GM15510 (cell line): ENCODE data around the gene DOK6.

Source experiments
- POLR2A ChIP-seq: IDR thresholded peaks from 3 replicates; pipeline ENCODE4 v1.6.1; 2011; ENCODE audit warnings: borderline replicate concordance; ENCODE audit not compliant: insufficient read length; ENCODE audit errors: extremely low read depth

DOK6 gene

GRCh38 chr18:69785466-69785865, 384.8 kb downstream of the DOK6 start:
- no peak for TF ChIP-seq POLR2A

DNA sequence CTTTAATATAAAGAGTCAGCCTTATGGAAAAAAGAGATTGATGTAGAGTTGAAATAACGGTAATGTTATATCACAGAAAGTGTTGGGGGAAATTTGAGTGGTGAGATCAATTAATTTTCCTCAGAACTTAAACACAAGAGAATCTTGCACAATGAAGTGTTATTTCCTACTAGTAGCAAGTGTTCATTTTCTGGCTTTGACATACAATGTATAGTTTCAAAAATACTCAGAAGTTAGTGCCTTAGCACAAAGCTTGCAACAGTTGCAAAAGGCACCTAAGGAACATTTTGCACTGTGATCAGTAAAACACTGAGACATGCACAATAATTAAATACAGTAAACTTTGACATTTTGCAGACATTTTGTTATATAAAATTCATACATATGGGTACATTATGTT, 385.7 kb downstream of the DOK6 start:
- no peak for TF ChIP-seq POLR2A

- TF ChIP-seq POLR2A = no peak
Measured at GRCh38 chr18:69787825-69788547, 387.3 kb downstream of the DOK6 start.

DNA sequence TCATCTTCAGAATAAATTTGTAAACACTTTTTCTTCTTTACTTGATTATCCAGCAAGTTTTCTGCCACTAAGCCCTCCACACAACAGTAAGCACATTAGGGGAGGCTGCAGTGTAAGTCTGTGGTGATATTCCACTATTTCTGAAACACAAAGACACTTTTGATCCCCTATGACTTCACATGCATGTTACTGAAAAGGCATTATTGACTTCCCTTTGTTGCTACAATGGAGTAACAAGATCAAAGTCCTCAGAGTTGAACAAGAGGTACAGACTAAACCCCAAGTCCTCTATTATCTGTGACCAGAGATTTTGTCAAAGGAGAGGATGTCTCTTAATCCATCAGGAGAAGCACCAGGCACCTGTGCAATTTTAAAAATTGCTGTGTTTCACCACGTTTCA, 389.1 kb downstream of the DOK6 start:
- no peak for TF ChIP-seq POLR2A

DNA sequence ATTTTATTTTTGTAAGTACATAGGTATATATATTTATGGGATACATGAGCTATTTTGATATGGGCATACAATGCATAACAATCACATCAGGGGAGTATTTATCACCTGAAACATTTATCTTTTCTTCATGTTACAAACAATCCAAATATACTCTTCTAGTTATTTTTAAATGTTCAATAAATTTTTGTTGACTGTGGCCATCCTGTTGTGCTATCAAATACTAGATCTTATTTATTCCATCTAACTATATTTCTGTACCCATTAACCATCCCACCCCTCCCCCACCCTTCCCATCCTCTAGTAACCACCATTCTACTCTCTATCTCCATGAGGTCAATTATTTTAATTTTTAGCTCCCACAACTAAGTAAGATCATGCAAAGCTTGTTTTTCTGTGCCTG, 390.0 kb downstream of the DOK6 start:
- TF ChIP-seq POLR2A = no peak

DNA sequence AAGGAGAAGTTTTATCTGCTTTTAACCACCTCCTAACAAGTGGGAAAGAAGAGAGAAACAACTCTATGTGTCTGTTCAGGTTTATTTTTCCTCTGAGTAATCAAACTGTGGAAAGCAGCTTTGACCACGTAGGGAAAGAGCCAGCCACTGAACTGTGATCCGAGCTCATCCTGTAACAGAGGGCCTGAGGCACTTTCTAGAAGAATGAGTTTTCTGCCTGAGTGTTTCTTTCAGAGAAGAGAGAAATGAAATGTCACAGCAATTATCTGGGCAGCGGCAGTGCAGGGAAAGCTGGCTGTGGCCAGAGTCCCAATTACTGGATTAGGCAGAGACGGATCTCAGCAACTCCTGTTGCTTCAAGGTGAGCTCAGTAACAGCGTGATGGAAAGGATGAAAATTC, 395.1 kb downstream of the DOK6 start:
- no peak for TF ChIP-seq POLR2A

DNA sequence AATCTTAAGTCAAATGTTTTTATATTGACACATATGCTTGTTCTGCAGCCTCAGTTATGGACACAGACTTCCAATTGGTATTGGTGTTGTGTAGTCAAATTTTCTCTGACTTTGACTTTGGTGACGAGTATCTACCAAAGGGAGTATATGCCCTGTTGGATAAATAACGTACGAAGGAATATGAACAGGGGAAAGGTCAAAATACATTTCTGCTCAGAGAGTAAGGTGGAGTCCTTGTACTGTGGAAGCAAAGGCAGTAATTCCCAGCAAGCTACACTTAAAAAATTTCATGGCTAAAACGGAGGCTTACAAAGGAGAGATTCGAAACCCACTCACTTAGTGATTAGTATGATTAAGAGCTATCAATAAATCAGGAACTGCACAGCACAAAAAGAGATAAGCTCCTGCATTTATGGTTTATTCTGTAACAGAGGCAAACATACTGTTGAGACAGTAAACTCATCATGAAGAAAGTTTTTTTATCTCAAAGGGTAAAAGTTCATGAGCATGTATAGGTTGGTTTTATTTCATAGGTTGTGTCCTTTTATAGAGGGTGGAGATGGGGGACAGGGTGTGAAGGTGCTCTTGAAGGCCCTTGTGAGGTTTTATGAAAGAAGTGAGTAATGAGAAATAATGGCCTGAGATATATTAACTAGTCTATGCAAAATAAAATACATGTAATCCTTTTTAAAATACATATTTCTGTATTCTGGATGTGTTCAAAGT, 404.3 kb downstream of the DOK6 start:
- TF ChIP-seq POLR2A = no peak

DNA sequence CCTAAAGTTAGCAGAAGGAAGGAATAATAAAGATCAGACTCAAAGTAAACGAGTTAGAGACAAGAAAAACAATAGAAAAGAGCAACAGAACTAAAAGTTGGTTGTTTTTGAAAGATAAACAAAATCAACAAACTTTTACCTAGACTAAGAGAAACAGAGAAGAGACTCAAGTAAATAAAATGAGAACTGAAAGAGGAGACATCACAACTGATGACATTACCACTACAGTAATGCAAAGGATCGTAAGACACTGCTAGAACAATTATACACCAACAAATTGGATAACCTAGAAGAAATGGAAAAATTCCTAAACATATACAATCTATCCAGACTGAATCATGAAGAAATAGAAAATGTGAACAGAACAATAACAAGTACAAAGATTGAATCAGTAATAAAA, 407.7 kb downstream of the DOK6 start:
- no peak for TF ChIP-seq POLR2A

DNA sequence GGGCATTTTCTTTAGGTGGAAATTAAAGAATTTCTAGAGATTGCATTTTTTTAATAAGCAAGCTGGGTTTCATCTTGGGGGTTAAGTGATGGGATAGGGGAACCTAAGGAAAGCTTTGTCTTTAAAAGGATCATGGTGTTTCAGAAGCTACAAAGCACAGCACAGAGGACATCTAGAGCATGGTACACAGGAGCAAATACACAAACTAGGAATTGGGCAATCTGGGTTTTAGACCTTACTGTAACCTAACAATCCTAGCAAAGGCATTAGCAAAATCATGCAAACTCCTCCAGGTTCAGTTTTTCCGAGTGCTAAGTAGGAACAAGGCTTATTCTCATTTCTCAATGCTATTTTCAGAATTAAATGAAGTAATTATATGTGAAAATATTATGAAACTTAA, 412.9 kb downstream of the DOK6 start:
- TF ChIP-seq POLR2A = no peak

- no peak for TF ChIP-seq POLR2A
Measured at GRCh38 chr18:69814861-69815385, 414.2 kb downstream of the DOK6 start.

DNA sequence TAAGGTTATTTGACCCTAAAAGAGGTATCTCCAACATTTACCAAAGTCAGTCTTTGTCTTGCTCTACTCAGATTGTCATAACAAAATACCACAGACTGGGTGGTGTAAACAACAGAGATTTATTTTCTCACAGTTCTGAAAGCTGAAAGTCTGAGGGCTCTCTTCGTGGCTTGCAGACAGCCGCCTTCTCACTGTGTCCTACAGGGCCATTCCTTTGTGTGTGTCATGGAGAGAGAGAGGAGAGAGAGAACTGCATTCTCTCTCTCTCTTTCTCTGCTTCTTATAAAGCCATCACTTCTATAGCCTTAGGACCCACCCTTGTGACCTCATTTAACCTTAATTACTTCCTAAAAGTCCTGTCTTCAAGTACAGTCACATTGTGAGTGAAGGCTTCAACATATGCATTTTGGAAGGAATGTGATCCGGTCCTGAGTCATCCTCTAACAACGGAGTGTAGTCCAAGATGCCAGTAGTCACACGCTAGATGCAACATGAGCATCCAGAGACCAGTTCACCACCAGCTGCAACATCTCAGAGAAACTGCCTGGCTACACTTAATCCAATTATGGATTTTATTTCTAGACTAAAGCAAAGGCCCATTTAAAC, 416.8 kb downstream of the DOK6 start:
- no peak for TF ChIP-seq POLR2A

DNA sequence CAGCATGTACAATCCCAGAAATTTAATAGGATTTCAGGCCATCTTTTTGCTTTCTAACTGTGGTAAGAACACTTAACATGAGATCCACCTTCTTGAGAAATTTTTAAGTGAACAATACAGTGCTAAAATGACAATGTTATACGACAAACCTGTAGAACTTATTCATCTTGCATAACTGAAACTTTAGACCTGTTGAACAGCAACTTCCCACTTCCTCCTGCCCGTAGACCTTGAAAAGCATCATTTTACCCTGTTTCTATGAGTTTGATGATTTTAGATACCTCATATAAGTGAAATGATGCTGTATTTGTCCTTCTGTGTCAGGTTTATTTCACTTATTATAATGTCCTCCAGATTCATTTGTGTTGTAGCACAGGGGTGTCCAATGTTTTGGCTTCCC, 418.8 kb downstream of the DOK6 start:
- TF ChIP-seq POLR2A = no peak

DNA sequence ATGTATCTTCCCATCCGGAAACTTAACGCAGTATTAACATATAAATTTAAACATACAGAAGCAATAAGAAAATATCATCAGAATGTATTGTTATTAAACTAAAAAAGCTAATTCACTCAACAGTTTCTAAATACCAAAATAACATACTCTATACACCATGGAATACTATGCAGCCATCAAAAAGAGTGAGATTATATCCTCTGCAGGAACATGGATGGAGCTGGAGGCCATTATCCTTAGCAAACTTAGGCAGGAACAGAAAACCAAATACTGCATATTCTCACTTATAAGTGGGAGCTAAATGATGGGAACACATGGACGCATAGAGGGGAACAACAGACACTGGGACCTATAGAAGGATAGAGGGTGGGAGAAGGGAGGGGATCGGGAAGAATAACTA, 419.9 kb downstream of the DOK6 start:
- TF ChIP-seq POLR2A = no peak

DNA sequence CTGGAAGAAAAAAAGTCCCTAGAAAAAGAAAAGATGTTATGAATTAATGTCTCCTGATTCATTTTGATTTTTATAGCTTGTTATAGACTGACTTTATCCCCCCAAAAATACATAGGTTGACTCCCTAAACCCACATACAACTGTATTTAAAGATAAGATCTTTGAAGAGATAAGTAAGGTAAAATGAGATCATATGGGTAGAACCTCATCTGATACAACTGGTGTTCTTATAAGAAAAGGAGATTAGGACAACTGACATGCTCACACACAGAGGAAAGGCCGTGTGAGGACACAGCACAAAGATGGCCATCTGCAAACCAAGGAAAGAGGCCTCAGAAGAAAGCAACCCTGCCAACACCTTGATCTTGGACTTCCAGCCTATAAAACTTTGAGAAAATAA, 429.5 kb downstream of the DOK6 start:
- TF ChIP-seq POLR2A = no peak

GRCh38 chr18:69838003-69838402, 437.3 kb downstream of the DOK6 start:
- TF ChIP-seq POLR2A = no peak
